SK-N-SH (cell line): ENCODE measurements around the gene TNFAIP8L1.

ENCODE experiments used
- CTCF ChIP-seq: fragments of 200-600 bp; sonication (generic); IDR thresholded peaks from 2 replicates; pipeline ENCODE4 v1.6.1; 2017; ENCODE audit warnings: antibody characterized with exemption, mild to moderate bottlenecking, moderate library complexity
- EZH2phosphoT487 ChIP-seq: fragments of 200-600 bp; sonication (generic); IDR thresholded peaks from 2 replicates; pipeline ENCODE4 v1.6.1; 2017; ENCODE audit warnings: low read depth, mixed run types, mild to moderate bottlenecking, antibody characterized with exemption, moderate library complexity, borderline replicate concordance
- POLR2AphosphoS5 ChIP-seq: IDR thresholded peaks from 2 replicates; pipeline ENCODE4 v1.6.1; 2012; ENCODE audit warnings: low read depth, low read length
- RAD21 ChIP-seq: IDR thresholded peaks from 2 replicates; pipeline ENCODE4 v1.6.1; 2012; ENCODE audit warnings: mild to moderate bottlenecking, low read length
- REST ChIP-seq: IDR thresholded peaks from 2 replicates; pipeline ENCODE4 v1.6.1; 2012; ENCODE audit warnings: mild to moderate bottlenecking, low read depth, low read length, moderate library complexity
- RFX5 ChIP-seq: IDR thresholded peaks from 2 replicates; pipeline ENCODE4 v1.6.1; 2012; ENCODE audit warnings: mild to moderate bottlenecking, improper control_type of control experiment, low read length
- ZBTB33 ChIP-seq: IDR thresholded peaks from 2 replicates; pipeline ENCODE4 v1.4.0; 2012; ENCODE audit warnings: low read depth, borderline replicate concordance

- no peak for TF ChIP-seq RFX5
- TF ChIP-seq RAD21, result no peak
- no peak for TF ChIP-seq CTCF
- no peak for TF ChIP-seq REST
- TF ChIP-seq POLR2AphosphoS5, result no peak
- no peak for TF ChIP-seq ZBTB33
- TF ChIP-seq EZH2phosphoT487, result no peak
Observed at GRCh38 chr19:4600082-4600481, 39.2 kb upstream of the TNFAIP8L1 start.
